Activated CD4-positive, alpha-beta T cell treated with anti-CD3 and anti-CD28 coated beads for 1 hour (primary cell): ENCODE data around the gene C17orf58.

Experiments
- DNase-seq: peaks from one replicate; pipeline ENCODE4 v3.0.0-alpha.2; 2020

Gene C17orf58

GRCh38 chr17:67950945-67951344, 45.3 kb downstream of the C17orf58 start:
- DNase-seq: no peak

- no peak for DNase-seq
These were observed 48.9 kb downstream of the C17orf58 start for GRCh38 chr17:67947325-67947813.

GRCh38 chr17:67946513-67946912, 49.8 kb downstream of the C17orf58 start:
- DNase-seq: no peak

GRCh38 chr17:67944035-67944434, 52.2 kb downstream of the C17orf58 start:
- no peak for DNase-seq

- DNase-seq: no peak
These were observed 53.5 kb downstream of the C17orf58 start for GRCh38 chr17:67942810-67943209.
